Activated CD4-positive, alpha-beta T cell treated with anti-CD3 and anti-CD28 coated beads, Interleukin-10, Interleukin-2, amounts not matched to agents 100 ng/mL and 50 ng/mL, durations not matched to agents 16 hours and 8 hours (primary cell): ENCODE measurements around the gene NEU1.
"Not testable (repeated sequence)": the region's sequence is repeated elsewhere in the genome, so short reads cannot be mapped to it uniquely, and the experiment has no call there.

Experiments used
- DNase-seq: peaks from one replicate; pipeline ENCODE4 v3.0.0-alpha.2; 2020

NEU1 gene

DNA sequence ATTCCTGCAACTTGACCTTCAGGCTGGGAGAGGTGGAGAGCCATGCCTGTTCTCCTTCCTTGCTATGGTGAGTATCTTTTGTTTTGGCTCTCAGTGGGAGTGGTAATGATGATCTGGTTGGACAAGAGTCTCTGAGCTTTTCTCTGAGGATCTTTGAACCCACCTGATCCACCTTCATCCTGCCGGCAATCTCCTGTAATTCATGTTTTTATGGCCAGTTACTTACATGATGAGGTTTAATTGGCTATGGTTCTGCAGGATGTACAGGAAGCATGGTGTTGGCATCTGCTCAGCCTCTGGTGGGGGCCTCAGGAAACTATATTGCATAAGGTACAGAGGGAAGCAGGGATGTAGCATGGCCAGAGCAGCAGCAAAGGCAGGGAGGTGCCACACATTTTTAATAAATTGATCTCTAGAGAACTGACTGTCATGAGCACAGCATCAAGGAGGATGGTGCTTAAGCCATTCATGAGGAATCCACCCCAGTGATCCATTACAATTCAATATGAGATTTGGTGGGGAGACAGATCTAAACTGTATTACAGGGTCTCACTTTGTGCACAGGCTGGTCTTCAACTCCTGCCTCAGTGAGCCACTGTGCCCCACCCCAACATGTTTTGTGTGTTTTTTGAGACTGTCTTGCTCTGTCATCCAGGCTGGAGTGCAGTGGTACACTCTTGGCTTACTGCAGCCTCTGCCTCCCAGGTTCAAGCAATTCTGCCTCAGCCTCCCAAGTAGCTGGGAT lies 25.1 kb downstream of the NEU1 start:
- peak; percentile 39 for DNase-seq

GRCh38 chr6:31836474-31837368 lies 25.9 kb downstream of the NEU1 start:
- no peak for DNase-seq

- DNase-seq: no peak
These were observed 26.6 kb downstream of the NEU1 start for GRCh38 chr6:31836047-31836473.

DNA sequence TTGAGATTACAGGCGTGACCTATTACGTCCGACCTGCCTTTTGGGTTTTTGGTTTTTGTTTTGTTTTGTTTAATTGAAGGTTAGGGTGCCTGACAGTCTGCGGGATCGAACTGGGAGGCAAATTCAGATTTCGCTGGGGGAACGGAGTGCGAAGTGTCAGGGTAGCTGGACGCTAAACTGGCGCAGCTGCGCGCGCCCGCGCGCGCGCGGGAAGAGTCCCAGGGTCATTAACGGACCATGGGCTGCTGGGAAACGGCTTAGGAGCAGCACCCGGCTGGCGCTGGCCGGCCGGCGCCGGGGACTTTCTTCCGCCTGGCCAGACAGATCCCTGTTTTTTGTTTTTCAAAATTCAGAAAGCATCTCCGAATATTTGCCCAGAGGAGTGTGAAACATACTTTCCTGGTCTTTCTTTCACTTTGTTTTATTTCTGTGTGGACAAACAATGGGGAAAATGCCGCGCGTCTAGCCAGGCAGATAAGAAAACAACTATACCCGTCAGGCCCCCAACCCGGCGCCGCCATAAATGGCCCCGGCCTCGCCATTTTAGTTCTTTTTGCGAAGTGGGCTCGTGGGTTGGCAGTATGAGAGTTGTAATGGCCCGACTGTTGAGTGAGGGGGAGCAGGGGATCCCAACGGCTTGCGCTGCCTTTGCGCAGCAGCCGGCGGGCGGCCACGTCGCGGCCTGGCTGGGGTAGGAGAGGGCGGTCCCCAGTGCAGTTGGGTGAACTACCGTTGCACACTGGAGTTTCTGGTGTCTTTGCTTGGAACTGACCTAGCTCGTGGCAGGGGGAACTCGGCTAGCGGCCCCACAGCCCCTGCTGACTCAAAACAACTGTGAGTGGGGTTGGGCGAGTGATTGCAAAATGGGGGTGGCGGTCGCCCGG lies 28.0 kb downstream of the NEU1 start:
- peak; percentile 90 for DNase-seq

DNA sequence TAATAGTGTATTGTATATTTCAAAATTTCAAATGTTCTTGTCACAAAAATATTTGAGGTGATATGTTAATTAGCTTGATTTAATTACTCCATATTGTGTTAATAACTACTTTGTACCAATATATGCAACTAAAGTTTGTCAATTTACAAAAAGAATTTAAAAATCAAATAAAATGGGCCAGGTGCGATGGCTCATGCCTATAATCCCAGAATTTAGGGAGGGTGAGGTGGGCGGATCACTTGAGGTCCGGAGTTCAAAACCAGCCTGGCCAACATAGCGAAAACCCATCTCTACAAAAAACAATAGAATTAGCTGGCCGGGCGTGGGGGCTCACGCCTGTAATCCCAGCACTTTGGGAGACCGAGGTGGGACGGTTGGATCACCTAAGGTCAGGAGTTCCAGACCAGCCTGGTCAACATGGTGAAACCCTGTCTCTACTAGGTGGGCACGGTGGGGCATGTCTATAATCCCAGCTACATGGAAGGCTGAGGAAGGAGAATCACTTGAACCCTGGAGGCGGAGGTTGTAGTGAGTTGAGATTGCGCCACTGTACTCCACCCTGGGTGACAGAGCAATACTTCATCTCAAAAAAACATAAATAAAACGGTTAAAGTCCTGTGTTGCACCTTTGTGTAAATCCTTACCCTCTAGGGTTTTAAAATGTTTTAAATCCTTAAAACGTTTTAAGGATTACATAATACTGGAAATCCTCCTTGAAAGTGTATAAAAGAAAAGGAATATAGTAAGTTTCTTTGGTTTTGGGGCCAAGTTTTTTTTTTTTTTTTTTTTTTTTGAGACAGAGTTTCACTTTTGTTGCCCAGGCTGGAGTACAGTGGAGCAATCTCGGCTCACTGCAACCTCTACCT lies 31.0 kb downstream of the NEU1 start:
- no peak for DNase-seq

DNA sequence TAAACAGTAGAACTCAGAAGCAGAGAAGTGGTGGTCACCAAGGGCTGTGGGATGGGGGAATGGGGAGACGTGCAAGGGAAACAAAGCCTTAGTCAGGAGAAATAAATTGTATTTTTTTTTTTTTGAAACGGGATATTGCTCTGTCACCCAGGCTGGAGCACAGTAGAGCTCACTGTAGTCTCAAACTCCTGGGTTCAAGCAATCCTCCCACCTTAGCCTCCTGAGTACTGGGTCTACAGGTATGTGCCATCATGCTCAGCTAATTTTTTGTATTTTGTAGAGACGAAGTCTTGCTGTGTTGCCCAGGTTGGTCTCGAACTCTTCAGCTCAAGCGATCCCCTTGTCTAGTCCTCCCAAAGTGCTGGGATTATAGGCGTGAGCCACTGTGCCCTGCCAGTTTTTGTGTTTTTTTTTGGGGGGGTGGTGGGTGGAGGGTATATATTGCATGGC lies 31.7 kb downstream of the NEU1 start:
- no peak for DNase-seq

- peak; percentile 42 for DNase-seq
These were observed 32.9 kb downstream of the NEU1 start for GRCh38 chr6:31829633-31830283.

- DNase-seq: peak; percentile 99
These were observed 35.1 kb downstream of the NEU1 start, which contains the start of gene HSPA1B for GRCh38 chr6:31827286-31828079. TSS of gene HSPA1B (plus strand) at chr6:31827738. CDS start at chr6:31827951, 213 bp downstream.

DNA sequence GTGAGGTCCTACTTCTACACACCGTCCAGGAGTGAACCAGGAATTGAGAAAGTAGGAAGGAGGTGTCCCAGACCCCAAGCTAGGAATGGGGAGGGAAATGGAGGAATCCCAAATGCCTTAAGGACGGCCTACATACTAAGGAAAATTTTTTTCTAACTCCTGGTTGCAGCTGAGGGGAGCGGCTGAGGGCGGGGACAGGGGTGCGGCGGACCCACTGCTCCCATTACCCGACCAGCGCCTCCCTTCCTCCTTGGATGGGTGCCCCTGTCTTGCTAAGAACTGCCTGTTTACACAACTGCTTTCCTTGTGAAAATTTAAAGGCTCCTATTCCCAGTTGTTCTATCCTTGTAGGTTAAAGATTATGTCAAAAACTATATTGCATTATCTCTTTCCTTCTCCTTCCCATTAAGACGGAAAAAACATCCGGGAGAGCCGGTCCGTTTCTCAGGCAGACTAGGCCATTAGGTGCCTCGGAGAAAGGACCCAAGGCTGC lies 35.8 kb downstream of the NEU1 start:
- no peak for DNase-seq

DNA sequence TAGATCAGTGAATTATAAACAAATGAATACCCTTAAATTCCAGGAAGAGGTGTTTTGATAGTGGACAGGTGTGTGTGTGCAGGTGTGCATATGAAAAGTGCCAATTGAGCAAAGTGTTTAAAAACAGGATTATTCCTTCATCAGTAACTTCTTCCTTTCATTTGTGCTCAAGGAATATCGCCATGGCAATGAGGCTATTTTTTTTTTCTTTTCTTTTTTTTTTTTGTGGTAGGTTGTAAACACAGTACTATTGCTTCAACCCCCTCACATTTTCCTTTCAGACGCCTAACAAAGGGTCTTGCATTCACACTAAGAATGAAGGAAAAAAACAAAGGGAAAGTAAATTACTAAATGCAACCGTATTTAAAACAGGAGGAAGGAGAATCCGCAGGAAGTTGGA lies 37.1 kb downstream of the NEU1 start:
- DNase-seq: no peak

GRCh38 chr6:31823592-31824196 lies 38.9 kb downstream of the NEU1 start:
- DNase-seq: not testable (repeated sequence)

GRCh38 chr6:31822036-31822821 lies 40.4 kb downstream of the NEU1 start:
- peak; percentile 82 for DNase-seq

GRCh38 chr6:31821301-31822035 lies 41.2 kb downstream of the NEU1 start:
- DNase-seq: peak; percentile 79

- DNase-seq: not testable (repeated sequence)
These were observed 42.2 kb downstream of the NEU1 start for GRCh38 chr6:31820399-31820798.

- no peak for DNase-seq
These were observed 42.7 kb downstream of the NEU1 start for GRCh38 chr6:31819871-31820299.

- DNase-seq: peak; percentile 45
These were observed 44.6 kb downstream of the NEU1 start for GRCh38 chr6:31817929-31818511.

GRCh38 chr6:31817133-31817928 lies 45.3 kb downstream of the NEU1 start:
- peak; percentile 58 for DNase-seq
